ENCODE data around the gene VWA1.

- TF ChIP-seq CTCF (conservative IDR thresholded peaks at IDR 0.05) (no peak), EZH2 (IDR thresholded peaks at IDR 0.05; ENCODE audit: low read depth) (no peak)
Observed at GRCh38 chr1:1426496-1427105, 8.9 kb upstream of the VWA1 start.
